Measurements from ENCODE around the gene TLR3.
"Not testable (repeated sequence)": the region's sequence is repeated elsewhere in the genome, so short reads cannot be mapped to it uniquely, and the experiment has no call there.

TLR3 gene

GRCh38 chr4:186050135-186050534, 18.8 kb upstream of the TLR3 start:
- DNase-seq = not testable (repeated sequence)

- DNase-seq = no peak
Measured at GRCh38 chr4:186051096-186051495, 17.9 kb upstream of the TLR3 start.

GRCh38 chr4:186058253-186058979, 10.5 kb upstream of the TLR3 start:
- no peak for DNase-seq

GRCh38 chr4:186058980-186059316, 10.0 kb upstream of the TLR3 start:
- no peak for DNase-seq

- no peak for DNase-seq
Measured at GRCh38 chr4:186061921-186062320, 7.0 kb upstream of the TLR3 start.

DNA sequence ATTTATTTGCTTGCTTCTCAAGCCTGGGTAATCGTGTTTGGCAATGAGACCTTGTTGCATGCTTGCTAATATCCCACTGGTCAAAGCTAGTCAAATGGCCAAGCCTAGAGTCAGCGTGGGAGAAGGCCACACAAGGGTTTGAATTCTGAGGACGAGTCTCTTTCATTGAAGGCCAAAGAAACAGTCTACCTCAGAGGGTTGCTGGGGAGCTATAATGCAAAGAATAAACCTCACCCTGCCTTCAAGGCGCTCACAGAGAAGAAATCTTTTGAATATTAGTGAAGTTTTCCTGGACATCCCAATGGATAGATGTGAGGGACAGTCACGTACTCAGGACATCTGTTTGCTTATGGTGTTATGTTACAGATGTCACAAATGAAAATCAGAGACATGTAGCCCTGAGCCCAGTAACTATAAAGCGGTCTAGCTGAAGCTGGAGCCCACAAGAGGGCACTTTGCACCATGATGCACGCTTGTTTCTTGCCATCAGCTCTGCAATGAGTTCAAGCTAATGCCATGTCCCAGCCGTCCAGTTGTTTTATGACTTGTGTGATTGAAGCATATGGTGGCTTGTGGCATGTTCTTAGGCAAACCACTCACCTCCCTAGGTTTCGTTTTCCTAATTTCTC, 1.1 kb upstream of the TLR3 start:
- DNase-seq = no peak

DNA sequence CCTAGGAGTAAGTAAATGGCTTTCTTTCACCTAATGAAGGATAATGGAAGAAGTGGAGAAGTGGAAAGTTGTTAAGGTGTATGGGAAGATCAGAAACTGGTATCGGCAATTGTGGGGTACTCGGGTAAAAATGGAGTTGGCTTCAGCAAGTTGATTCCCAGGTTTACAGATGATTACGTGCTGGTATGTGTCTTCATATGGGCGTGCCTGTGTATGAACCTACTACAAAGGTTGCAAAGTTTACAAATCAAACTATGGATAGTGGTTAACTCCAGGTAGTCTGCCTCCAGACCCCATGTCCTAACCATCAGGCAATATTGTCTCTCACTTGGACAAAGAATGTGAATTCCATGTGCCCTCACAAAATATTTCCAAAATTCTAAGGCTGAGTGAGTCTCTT, 773 bp downstream of the TLR3 start:
- DNase-seq = no peak

DNA sequence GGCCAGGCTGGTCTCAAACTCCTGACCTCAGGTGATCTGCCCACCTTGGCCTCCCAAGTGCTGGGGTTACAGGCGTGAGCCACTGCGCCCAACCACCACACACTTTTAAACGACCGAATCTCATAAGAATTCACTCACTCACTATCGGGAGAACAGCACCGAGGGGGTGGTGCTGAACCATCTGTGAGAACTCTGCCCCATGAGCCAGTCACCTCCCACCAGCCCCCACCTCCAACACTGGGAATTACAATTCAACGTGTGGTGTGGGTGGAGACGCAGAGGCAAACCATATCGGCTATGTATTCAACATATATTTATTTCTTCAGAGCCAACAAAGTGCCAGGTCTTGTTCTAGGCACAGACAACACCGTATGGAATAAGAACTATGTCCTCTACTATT, 3.6 kb downstream of the TLR3 start:
- no peak for DNase-seq

- DNase-seq = no peak
Measured at GRCh38 chr4:186074189-186074588, 5.2 kb downstream of the TLR3 start.

DNA sequence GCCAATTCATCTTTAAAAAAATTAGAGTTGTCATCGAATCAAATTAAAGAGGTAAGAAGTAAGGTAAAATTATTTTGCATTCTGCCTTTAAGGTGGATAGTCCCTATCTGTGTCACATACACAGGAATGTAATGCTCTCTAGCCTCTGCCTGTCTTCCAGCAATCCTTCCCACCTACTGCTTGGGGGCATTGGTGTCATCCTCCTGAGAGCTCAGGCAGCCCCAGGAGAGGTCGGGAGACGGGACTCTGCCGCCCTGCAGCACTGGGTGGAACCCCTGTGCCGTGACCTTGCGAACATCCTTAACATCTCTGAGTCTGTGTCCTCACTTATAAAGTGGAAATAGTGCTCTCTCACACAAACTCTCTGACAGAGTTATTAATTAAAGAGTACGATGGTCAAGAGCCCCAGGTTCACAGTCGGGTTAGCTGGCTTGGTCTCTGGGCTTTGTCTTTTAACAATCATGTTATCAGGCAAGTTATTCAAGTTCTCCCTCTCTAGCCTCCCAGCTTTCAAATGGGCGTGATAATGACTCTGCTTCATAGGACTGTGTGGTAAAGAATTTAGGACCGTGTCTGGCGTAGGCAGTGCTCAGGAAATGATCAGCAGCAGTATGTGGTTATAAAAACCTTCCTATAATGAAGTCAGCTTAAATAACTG, 10.2 kb downstream of the TLR3 start:
- no peak for DNase-seq

DNA sequence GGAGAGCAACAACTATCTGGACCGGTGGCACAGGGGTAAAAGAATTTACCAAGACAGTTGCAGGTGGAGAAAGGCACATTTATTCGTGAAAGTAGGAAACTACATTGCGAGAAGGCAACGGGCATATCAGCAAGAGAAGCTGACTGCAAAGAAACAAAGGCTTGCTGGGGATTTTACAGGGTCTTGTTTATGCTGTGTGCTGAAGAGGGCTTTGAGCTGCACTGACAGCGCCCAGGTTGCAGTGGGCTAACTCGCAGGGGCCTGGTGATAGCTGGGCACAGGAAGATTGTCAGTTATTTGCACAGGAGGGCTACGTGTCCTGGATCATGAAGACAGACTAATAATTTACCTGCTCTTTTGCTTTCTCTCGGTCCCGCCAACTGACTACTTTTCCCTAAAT, 10.7 kb downstream of the TLR3 start:
- DNase-seq = no peak

GRCh38 chr4:186081202-186081807, 12.3 kb downstream of the TLR3 start:
- no peak for DNase-seq

DNA sequence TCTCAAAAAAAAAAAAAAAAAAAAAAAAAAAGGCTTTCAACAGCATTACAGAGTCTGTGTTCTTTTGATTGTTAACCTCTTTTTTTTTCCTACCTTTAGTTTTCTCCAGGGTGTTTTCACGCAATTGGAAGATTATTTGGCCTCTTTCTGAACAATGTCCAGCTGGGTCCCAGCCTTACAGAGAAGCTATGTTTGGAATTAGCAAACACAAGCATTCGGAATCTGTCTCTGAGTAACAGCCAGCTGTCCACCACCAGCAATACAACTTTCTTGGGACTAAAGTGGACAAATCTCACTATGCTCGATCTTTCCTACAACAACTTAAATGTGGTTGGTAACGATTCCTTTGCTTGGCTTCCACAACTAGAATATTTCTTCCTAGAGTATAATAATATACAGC, 13.3 kb downstream of the TLR3 start:
- no peak for DNase-seq

DNA sequence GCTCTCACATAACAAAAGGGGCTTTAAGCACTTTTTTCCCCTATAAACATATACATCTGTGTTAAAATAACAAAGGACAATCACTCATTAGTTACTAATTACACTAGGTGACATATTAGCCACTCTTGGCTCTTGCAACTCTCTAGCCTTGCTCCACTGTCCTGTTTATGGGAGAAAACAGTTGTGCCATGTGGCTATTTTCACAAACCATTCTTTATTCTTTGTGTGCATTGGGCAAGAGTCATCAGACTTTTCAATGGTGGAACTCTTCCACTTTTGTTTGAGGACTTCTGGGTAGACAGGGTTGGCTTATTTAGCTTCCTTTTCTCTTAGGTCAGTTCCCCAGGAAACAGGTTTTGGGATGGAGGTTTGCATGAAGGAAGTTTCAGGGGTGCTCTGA, 19.6 kb downstream of the TLR3 start:
- DNase-seq = no peak

DNA sequence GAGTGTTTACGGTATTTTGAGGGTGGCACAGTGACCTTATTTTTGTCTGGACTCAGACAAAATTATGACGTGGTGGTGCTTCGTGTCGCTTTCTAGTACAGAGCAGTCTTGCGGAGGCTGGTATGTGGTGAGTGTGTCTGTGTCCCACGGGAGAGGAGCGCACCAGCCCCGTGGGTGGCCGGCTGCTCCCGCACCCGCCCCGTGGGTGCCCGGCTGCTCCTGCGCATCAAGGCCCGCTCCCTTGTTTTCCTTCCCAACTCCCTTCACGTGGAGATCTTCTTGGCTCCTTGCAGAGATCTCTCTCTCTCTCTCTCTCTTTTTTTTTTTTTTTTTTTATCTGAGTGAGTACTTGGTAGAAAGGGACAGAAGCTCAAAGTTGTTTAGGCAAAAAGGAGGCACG, 23.3 kb downstream of the TLR3 start:
- no peak for DNase-seq

DNA sequence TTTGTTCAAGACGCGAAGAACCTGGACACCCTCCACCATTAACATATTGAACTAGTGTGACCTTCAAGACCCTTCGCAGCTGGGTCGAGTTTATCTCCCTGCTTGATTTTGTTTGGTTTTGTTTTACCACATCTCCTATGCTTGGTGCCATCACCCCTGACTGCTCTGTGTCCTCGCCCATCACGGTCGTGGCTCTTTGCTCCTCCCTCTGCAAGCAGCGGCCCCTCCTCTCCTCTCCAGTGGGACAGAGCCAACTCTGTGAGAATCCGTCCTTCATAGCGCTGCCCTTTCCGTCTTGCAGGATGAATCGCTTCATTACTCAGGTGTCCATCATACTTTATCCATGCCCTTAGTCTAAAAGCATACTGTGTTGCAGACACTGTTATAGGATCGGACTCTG, 26.4 kb downstream of the TLR3 start:
- DNase-seq = no peak

DNA sequence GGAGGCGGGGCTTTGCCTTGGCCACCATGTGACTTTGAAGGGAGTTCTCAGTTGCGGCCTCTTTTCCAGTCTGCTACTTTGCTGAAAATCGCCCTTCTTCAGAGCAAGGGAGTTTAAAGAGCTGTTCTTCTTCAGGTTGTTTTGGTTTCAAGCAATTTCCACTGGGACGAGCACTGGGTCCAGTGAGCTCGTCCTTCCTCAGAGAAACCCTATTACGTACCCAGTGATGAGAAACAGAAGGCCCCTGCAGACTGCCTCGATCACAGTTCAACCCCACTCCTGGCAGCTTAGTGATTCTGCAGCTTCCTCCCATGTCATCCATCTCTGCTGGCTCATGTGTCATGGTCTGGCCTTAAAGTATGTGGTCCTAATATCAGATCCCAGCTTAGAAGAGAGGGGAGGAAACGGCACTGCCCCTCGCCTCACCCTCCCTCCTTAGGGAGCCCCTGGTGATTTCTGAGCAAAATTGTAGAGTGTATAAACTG, 27.8 kb downstream of the TLR3 start:
- DNase-seq = no peak

GRCh38 chr4:186097386-186097785, 28.4 kb downstream of the TLR3 start:
- DNase-seq = no peak

DNA sequence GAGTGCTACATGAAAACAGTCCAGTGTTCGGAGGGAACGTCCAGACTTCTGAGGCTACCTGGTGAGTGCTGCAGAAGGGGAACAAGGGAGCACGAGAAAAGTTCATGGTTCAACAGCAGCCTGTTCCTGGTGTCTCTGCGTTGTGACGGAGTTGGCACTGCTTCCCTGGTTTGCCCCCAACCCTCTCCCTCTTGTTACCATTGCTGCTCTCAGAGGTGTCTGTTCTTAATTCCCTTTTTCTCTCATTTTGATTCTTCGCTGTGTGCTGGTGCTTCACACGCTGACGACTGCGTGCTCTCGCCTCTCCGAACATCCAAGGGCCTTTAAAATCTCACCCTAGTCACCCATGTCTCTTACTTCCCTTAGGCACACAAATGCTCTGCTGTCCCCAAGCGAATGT, 34.0 kb downstream of the TLR3 start:
- no peak for DNase-seq

DNA sequence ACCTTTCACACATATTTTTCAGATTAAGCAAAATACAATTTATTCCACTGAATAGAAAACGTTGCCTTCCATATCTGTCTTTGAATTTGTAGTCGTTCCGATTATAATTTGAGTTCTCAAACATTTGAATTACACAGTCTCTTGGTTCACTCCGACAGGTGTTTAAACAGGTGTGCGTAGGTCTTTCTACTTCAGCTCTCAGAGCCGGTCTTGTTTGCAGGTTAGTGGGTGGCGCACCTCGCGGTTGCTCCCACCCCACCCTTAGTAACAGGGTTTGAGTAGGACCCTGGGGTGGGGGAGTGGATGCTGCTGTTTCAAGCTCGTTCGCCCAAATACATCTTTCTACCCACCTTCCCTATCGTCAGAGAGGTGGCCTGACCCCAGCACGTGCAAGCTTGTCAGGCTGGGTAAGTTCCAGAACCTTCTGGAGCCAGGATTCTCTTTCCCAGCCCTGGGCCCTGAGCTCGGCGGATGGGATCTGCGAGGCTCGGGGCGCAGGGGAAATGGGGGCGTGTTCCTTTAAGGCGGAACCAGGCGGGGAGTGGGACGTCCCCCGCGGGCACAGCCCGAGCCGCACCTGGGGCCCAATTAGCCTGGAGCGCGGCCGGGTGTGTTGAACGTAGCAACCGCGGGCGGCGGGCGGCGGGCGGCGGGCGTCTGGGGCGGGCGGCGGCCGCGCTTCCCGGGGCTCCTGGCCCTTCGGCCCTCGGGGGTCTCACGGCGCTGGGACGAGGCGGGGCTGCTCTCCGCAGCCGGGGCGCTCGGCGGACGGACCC, 35.3 kb downstream of the TLR3 start, which contains the start of gene FAM149A:
Gene FAM149A, plus strand, starts transcription at position 591 of the 776 bp plus-strand sequence.
- no peak for DNase-seq

DNA sequence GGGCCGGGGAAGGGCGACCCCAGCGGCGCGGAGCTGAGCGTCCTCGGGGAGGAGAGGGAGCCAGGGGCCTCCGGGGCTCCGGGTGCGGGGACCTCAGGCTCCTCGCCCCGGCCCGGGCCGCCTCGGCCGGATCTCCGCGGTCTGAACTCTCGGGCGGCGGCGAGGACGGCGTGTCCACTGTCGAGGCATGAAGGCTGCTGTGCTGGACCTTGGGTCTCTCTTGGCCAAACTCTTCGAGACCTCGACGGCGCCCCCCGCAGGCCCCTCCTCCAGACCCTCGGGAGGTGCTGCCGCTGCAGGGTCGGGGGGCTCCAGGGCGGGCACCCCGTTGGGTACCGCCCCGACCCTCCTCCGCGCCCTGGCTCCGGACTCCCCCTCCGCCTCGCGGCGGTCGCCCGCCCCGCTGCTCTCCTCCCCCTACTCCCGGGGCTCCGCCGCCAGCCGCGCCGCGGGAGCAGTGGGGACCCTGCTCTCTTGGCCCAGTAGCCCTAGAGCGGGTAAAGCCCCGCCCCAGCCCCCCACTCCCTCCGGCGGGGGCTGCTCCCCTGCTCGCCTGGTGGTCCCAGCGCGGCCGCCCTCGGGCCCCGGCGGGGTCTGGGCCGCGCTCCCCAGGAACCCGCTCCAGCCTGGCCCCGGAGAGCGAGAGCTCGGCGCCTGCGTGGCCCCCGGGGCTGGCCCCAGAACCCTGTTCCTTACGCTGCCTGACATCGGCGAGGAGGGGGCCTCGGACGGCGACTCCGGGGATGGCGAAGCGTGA, 36.1 kb downstream of the TLR3 start:
- DNase-seq = no peak

DNA sequence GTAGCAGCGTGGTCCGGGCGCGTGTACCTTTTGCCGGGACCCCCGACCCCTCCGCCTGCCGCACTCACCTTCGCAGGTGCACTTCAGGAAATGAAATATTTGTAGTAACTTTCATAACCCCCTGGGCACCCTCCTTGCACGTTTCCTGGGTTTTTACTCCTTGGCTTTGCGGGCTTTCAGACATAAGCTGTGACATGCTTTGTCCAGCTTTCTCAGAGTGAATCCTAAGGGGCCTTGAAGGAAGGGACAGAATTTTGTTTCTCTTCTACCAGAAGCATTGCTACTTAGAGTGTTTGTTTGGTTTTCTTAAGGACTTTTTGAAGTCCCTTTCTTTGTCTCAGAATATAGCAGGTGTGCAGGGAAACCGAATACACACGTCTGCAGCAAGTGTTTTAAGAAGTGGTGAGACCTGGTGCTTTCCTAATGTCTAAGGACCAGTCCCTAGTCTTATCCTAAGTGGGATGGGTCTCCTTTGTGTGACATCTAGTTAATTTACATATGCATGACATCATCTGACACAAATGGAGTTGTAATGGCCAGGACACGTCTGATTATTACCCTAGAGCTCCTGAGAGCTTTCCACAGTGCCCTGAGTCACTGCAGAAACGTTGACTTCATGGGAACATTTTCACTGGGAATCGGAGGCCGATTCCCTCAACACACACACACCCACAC, 36.8 kb downstream of the TLR3 start:
- no peak for DNase-seq
